ENCODE results near the gene CELF6. TPM values are rescaled to one million over a fixed set of nuclear protein-coding genes. Genes with fewer than 3 reads are reported as not detected.
A peak's percentile ranks its signal among the peaks of the same experiment; 100 is the strongest.

Gene CELF6
- total RNA-seq, 1 experiment from 2014 or later, result not detected

GRCh38 chr15:72365844-72366243 is 45.9 kb upstream of the CELF6 start:
- intact Hi-C loops (cut with micrococcal nuclease; ENCODE audit: unreplicated experiment), result no loop called here
- H2AFZ ChIP-seq, result no peak overlapping the region
- 0 out of 2 replicates have a peak, but pooled peaks cover 4% of the 10 kb centered on the region for H3K79me2 ChIP-seq (ENCODE audit: low read depth)
- H3K27me3 ChIP-seq (ENCODE audit: insufficient read depth, low read depth), result no peaks in the 10 kb centered on the region
- H3K27ac ChIP-seq, result no peak overlapping the region
- BruUV-seq (replicated peaks), result no TSS peak
- TF ChIP-seq EZH2 (IDR thresholded peaks at IDR 0.05; ENCODE audit: low read depth) (no peak), CTCF (conservative IDR thresholded peaks at IDR 0.05) (no peak)
- H4K20me1 ChIP-seq (ENCODE audit: insufficient read depth), result 0 out of 2 replicates have a peak, but pooled peaks cover 18% of the 10 kb centered on the region
- H3F3A ChIP-seq (ENCODE audit: insufficient read depth, low read depth), result no peaks in the 10 kb centered on the region
- no peaks in the 10 kb centered on the region for H3K4me1 ChIP-seq (replicated peaks; ENCODE audit: insufficient read depth)
- no peaks in the 10 kb centered on the region for H3K9me2 ChIP-seq (ENCODE audit: insufficient read depth)
- CTCF ChIA-PET, result interaction anchor here (0.6 kb wide), 1 partner anchor 1683 kb away, joined by 7 read pairs; no protein-coding TSS in a partner anchor
- no peak overlapping the region for H3K4me3 ChIP-seq
- H3K9me3 ChIP-seq (ENCODE audit: insufficient read depth, low read depth), result no peaks in the 10 kb centered on the region
- DNase-seq, result no peak
- POLR2A ChIA-PET (ENCODE audit: unreplicated experiment), result no interaction called here
- H3K4me2 ChIP-seq, result no peak overlapping the region
- no peaks in the 10 kb centered on the region for H3K36me3 ChIP-seq (ENCODE audit: low read depth)

- DNase-seq, result no peak
- intact Hi-C loops (cut with micrococcal nuclease; ENCODE audit: unreplicated experiment), result no loop called here
- H3K27ac ChIP-seq, result no peak overlapping the region
- H2AFZ ChIP-seq, result no peak overlapping the region
- no peak overlapping the region for H3K4me3 ChIP-seq
- ChIA-PET POLR2A (ENCODE audit: unreplicated experiment) (no interaction called here), CTCF (no interaction called here)
- 0 out of 2 replicates have a peak, but pooled peaks cover 4% of the 10 kb centered on the region for H3K79me2 ChIP-seq (ENCODE audit: low read depth)
- 0 out of 2 replicates have a peak, but pooled peaks cover 4% of the 10 kb centered on the region for H3K4me1 ChIP-seq (replicated peaks; ENCODE audit: insufficient read depth)
- no peaks in the 10 kb centered on the region for H3K36me3 ChIP-seq (ENCODE audit: low read depth)
- no peak overlapping the region for H3K4me2 ChIP-seq
- BruUV-seq (replicated peaks), result no TSS peak
- no peaks in the 10 kb centered on the region for H3K27me3 ChIP-seq (ENCODE audit: insufficient read depth, low read depth)
- H3F3A ChIP-seq (ENCODE audit: insufficient read depth, low read depth), result no peaks in the 10 kb centered on the region
- H4K20me1 ChIP-seq (ENCODE audit: insufficient read depth), result 0 out of 2 replicates have a peak, but pooled peaks cover 6% of the 10 kb centered on the region
- no peaks in the 10 kb centered on the region for H3K9me3 ChIP-seq (ENCODE audit: insufficient read depth, low read depth)
- H3K9me2 ChIP-seq (ENCODE audit: insufficient read depth), result no peaks in the 10 kb centered on the region
- TF ChIP-seq CTCF (conservative IDR thresholded peaks at IDR 0.05) (no peak), EZH2 (IDR thresholded peaks at IDR 0.05; ENCODE audit: low read depth) (no peak)
These were observed 41.2 kb upstream of the CELF6 start for GRCh38 chr15:72361176-72361575.

GRCh38 chr15:72358650-72359171 is 38.8 kb upstream of the CELF6 start:
- Histone ChIP-seq H2AFZ (no peak overlapping the region), H3K4me2 (no peak overlapping the region), H3K9me2 (ENCODE audit: insufficient read depth) (no peaks in the 10 kb centered on the region), H3K9me3 (ENCODE audit: insufficient read depth, low read depth) (no peaks in the 10 kb centered on the region), H4K20me1 (ENCODE audit: insufficient read depth) (0 out of 2 replicates have a peak, but pooled peaks cover 2% of the 10 kb centered on the region), H3F3A (ENCODE audit: insufficient read depth, low read depth) (peaks cover 3% of the 10 kb centered on the region), H3K4me1 (replicated peaks; ENCODE audit: insufficient read depth) (peaks cover 7% of the 10 kb centered on the region), H3K79me2 (ENCODE audit: low read depth) (0 out of 2 replicates have a peak, but pooled peaks cover 4% of the 10 kb centered on the region), H3K27me3 (ENCODE audit: insufficient read depth, low read depth) (no peaks in the 10 kb centered on the region), H3K4me3 (no peak overlapping the region), H3K36me3 (ENCODE audit: low read depth) (0 out of 2 replicates have a peak, but pooled peaks cover 4% of the 10 kb centered on the region), H3K27ac (no peak overlapping the region)
- no TSS peak for BruUV-seq (replicated peaks)
- POLR2A ChIA-PET (ENCODE audit: unreplicated experiment), result interaction anchor here (0.5 to 0.6 kb wide), 2 partner anchors 11 to 182 kb away, joined by 3 to 20 read pairs; no protein-coding TSS in a partner anchor
- CTCF ChIA-PET, result no interaction called here
- intact Hi-C loops (cut with micrococcal nuclease; ENCODE audit: unreplicated experiment), result no loop called here
- peak; percentile 43 to 71 for DNase-seq
- TF ChIP-seq CTCF (conservative IDR thresholded peaks at IDR 0.05) (no peak), EZH2 (IDR thresholded peaks at IDR 0.05; ENCODE audit: low read depth) (no peak)

Data from PC-9 (cell line).